NOMO-1 treated with dmso at 0.1 percent for 144 hours (cell line): ENCODE results near the gene SEMA4B.

Experiments used
- DNase-seq: peaks from one replicate; lab custom pipeline; 2025; ENCODE audit not compliant: unreplicated experiment; lab: John Stamatoyannopoulos, UW

SEMA4B gene

DNA sequence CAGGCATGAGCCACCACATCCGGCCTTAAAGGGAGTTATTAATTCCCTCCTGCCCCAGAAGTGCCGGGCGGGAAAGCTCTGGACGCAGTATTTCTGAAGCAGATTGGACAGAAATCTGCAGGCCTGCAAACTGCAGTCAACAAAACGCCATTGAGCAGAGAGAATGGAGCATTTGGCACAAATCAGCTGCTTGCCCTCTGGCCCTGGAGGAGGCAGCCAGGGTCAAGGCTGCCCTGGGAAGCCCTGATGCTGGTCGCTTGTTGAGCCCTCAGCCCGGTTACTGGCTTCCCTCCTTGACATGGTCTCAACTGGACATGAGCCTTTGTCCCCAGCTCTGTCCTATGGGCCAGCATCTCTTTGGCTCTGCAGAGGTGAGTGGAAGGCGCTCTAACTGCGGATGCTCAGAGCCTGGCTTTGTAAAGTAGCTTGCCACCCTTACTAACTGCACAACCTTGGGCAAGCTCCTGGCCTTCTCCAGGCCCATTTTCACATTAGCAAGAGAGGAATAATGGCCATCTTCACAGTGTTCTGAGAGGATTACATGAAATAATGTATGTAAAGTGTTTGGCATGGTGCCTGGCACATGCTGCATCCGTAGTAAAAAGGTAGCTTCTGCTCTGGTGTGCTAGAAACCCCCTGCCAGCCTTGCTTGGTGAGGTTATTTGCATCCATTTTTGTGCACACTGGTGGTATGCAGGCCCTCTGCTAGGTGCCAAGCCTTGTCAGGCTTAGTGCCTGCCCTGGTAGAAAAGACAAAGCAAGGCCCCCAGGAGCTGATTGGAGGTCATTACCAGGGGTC is 4.1 kb downstream of the SEMA4B start:
- DNase-seq, result no peak

DNA sequence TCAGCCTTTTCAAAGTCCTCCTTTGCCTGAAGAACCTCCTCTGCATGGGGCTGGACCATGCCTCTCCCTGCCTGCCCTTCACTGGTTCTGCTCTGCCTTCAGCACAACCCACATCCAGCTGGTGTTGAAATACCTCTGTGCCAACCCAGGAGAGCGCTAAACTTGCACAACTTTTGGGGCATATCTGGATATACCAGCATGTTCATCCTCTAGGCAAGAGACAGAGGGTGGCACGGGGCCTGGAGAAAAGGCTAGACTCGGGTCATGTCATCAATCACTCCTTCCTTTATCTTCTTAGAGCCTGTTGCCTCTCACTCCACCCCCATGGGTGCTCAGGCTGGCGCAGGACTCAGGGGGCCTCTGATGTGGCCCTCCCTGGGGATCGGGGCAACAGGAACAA is 4.8 kb downstream of the SEMA4B start:
- no peak for DNase-seq

DNA sequence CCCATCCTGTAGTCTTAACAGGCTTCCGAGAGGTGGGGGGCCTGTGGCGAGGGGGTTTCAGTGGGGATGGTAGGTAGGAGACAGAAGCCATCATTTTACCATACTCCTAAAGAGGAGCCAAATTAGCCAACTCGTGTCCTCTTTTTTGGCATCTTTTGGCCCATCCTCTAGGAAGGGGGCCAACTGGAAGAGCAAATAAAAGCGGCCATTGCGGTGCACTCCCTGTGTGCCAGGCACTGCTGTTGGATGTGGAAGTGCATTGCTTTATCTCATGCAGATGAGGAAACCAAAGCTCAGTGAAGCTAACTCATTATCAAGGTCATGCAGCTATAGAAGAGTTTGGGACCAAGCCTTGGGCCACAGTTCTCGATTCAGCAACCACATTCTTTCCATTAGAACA is 6.1 kb downstream of the SEMA4B start:
- DNase-seq, result no peak

DNA sequence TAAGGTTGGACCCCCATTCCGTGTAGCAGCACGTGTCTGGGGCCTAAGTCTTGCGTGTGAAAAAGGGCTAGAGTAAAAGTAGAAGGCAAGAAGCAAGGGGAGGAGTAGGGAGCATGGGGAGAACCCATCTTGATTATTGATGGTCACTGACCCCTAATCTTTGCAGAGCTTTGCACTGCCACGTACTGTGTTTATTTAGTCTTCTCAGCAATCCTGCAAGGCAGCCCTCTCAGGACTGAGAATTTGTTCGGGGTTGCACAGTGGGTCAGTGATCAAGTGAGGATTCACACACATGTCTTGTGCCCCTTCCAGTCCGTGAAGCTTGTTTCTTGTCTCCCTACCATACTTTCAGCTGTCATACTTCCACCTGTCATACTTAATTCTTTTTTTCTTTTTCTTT is 7.2 kb downstream of the SEMA4B start:
- no peak for DNase-seq

DNA sequence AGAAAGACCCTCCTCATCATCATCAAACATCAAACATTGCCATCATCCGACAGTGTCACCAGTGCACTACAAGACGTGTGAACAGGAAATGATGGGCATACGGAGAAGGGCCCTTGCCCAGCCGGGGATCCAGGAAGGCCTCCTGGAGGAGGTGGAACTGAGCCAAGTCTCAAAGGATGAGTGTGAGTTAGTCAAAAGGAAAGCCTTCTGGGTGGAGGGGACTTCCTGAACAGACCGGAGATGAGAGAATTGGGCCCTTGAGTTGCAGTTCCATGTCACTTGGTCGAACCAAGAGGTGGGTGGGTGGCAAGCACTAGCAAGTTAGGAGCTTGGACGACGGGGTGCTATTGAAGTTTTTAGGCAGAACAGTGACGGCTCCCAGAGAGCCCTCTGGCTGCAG is 8.5 kb downstream of the SEMA4B start:
- no peak for DNase-seq

DNA sequence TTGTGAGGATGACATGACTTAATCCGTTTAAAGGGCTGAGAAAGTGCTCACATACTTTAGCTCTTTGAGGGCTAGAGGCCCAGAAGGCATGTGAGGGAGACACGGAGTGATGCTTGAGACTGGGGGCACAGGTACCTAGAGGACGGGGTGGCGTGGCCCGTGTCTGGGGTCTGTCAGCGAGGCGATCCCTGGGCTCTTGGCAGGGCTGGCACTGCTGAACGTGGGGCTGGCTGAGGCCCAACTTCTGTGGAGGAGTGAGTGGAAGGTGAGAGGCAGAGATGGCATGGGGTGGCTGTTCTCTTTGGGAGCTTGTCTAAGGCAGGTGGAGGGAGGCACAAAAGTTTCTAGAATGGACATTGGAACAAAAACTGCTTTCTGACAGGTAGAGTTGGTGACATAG is 9.5 kb downstream of the SEMA4B start:
- no peak for DNase-seq

DNA sequence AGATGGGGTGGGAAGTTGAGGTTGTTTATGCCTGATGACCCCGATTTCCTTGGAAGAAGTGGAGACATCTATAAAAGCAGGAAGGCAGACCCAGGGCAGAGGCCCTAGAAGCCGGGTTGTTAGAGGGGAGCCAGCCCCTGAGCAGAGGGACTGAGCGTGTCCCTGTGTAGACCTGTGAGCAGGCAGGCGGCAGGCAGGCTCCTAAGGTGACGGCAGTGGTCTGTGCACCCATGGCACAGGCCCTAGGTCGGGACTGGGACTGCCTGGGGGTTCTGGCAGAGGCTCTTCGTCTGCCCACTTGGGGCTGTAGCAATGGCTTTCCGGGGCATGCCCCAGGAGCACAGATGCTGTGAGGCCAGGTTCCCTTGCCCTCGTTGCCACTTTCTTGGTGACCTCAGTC is 9.9 kb downstream of the SEMA4B start:
- no peak for DNase-seq

DNA sequence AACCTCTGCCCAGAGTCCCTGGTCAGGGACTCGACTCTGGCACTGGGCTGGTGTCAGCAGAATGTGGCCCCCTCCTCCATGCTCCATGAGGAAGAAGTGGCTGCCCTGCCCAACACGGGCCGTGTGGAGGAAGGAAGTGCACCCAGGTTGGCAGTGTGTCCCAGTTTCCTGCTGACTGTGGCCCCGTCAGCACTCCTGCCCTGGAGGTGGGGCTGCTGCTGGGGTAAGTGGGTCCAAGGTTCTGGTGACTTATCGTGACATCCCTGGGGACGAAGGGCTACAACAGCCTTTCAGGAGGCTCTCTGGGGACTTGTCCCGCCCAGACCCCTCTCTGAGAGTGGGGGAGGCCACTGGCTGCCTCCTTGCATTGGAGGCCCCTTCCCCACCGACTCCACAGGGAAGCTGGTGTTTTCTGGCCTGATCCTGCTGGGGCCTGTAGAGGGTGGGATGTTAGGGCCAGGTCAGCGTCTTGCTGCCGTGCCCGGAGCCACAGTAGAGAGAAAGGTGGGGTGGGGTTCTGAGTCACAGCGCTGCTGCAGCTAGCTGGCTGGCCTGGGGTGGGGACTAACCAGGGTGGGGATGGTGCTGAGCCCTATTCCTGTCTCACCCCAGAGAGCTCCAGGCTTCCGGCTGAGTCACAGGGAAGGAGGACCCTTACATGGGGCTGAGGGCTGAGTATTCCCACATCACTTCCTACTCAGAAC is 10.5 kb downstream of the SEMA4B start:
- no peak for DNase-seq

DNA sequence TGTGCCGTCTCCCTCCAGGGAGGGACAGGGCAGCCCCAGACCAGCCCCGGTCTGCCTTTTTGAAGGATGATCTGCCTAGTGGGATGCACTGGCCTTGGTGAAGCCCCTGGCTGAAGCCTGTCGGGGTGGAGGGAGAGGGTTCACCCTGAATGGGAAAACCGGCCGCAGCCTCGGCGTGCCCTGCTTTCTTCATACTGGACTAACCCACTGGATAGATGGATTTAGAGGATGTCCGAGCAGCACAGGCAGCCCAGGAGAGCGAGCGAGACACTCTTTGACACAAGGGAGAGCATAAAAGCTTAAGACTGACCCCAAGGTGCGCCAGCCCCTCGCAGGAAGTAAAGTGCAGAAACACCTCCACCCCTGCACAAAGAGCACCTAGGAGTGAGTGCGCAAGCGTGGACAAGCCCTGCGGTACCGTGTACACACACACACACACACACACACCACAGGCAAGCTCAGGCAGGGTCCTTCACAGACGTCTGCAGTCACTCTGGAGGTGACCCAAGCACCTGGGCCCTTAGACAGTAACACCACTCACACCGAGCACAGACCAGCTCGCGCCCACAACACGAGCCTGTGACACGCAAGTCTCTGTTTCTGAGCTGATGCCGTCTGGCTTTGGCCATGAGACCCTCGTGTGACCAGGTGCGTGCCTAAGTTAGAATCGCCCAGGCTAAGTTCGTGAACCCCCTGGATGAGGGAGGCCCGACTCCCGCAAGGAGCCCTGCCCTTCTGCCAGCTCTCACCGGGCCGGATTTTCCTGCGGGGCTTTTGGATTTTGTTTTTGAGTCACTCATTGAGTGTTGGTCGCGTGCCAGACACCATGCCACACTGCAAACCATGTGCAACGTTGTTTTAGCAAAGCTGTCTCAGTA is 11.3 kb downstream of the SEMA4B start:
- no peak for DNase-seq

DNA sequence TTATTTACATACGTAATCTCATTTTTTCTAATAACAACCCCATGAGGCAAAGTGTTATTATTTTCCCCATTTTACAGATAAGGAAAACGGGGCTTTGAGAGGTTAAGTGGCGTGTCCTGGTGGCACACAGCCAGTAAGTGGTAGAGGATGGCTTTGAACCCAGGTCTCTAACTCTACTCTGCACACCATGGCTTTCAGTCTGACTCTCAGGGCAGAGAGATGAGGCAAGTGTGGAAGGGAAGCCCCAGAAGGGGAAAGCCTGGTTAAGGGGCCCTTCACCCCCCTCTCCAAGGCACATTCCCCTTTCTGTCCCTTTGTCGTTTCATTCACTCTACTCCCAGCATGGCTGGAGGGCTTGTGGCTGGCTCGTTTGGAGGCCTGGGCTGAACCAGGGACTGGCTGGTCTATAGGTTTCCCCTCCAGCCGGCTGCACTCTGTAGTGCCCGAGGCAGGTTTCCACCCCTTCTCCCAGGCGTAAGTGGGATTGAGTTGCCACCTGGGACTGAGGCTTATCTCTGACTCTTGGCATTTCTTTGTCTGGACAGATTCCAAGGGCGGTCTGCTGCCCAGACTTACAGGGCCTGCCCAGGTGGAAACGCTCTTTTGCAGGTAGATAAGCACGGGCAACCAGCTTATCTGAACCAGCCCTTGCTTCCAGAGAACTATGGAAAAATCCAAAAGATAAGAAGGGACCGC is 12.1 kb downstream of the SEMA4B start:
- no peak for DNase-seq

DNA sequence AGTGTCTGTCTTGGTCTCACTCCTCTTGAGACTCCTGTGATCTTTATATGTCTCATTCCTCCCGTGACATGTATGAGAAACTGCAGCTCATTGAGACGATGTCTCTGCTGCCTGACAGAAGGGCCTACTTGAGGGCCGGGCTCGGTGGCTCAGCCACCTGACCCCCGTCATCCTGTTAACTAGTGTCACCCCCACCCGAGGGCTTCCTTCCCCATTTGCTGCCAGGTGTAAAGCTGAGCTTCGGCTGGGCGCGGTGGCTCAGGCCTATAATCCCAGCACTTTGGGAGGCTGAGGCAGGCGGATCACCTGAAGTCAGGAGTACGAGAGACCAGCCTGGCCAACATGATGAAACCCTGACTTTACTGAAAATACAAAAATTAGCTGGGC is 12.7 kb downstream of the SEMA4B start:
- no peak for DNase-seq

DNA sequence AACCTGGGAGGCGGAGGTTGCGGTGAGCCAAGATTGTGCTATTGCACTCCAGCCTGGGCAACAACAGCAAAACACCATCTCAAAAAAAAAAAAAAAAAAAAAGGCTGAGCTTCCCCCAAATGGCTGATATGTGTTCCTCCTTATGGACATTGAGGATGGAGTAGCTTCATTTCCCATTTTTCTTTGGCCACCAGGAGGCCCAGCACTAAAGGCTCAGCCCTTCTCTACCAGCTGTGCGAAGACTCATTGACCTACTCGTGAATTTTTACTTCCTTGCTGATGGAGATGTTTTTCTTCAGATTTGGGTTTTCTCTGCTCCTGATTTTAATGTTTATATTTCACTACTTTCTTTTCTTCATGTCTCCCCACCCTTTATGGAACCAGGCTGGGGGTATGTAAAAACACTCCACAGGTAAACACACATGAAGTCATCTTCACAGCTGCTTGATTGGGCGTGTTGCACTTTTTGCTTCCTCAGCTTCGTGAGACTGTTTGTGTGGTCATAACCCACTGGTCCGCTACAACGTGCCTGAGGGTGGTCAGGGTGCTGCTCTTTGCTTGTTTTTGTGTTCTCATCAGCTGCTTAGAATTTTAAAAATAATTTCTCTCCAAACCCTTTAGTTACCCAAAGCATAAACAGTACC is 13.5 kb downstream of the SEMA4B start:
- DNase-seq, result no peak

DNA sequence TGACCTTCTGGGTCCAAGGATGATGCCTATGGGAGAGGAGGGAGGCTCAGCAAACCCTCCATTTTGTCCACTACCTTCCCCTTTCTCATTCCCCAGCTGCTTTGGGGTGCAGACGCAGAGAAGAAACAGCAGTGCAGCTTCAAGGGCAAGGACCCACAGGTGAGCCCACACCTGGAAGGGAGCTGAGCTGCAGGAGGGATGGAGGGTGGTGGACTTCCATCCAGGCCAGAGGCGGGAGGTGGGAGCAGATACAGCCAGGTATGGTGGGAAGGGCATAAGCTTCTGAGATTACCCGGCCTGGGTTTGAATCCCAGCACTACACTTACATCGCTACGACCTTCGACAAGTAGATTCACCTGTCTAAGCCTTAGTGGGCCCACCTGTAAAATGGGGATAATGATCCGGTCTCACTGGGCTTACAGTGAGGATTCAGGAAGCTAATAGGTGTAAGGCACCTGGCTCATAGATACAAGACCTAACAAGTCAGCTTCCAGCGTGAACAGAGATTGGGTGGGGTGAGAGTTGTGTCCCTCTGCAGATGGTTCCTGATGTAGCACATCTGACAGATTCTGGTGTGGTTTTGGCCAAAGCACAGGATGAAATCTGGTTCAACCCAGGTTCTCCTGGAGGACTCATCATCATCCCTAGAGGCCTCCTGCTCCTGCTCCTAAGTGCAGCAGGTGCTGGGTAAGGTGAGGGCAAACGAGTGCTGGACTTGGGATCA is 16.7 kb downstream of the SEMA4B start:
- DNase-seq, result no peak

DNA sequence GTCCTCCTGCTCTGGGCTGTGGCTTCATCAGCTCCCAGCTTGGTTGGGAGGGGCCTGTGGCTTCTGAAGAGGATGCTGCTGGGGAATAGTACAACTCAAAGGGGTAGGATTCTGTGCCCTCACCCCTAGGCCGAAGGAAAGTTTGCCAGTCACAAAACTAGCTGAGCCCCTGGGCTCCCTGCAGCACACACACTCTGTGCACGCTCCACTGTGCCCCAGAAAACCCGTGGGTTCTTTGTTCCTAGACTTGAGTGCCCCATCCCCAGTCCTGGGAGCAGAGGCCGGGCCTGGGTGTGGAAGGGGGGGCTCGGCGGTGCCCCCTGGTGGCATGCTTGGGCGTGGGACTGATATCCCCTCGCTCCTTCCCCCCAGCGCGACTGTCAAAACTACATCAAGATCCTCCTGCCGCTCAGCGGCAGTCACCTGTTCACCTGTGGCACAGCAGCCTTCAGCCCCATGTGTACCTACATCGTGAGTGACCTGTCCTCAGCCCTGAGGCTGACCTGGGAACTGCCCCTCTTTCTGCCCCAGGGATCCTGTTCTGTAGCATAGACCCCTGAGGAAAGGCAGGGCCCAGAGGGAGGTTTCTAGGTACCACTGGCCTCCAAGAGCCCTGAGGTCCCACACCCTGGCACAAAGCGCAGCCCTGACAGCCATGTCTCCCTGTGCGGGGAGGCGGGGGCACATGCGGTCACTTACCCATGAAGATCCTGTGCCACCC is 18.5 kb downstream of the SEMA4B start:
- DNase-seq, result no peak

DNA sequence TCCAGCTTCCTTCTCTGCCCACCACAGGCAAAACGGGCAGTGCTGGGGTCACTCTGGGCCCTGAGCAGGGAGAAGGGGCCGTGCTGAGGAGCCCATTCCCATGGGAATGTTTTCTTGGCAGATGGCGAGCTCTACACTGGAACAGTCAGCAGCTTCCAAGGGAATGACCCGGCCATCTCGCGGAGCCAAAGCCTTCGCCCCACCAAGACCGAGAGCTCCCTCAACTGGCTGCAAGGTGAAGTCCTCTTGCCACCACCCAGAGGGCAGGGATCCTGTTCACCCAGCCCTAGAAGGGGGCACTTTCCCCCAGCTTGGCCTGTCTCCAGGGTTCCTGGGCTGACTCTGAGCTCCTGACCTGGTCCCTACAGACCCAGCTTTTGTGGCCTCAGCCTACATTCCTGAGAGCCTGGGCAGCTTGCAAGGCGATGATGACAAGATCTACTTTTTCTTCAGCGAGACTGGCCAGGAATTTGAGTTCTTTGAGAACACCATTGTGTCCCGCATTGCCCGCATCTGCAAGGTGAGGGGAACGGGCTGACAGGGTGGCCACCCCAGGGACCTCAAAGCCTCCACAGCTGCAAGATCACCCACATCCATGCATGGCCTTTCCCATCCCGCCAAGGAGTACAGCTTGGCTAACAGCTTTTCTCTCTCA is 20.2 kb downstream of the SEMA4B start:
- DNase-seq, result peak; percentile 31

DNA sequence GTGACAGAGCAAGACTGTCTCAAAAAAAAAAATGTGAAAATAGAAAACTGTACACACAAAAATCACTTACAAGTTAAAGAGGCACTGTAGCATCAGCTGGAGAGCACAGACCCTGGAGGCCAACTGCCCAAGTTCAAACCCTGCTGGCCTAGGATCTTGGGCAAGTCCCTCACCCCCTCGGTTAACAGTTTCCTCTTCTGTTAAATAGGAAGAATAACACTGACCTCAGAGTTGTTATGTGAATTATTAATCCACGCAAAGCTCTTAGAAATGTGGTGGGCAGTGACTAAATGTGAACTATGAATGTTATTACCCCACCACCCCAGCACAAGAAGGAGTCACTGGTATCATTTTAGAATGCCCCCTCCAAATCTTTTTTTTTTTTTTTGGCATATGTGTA is 21.4 kb downstream of the SEMA4B start:
- DNase-seq, result no peak

DNA sequence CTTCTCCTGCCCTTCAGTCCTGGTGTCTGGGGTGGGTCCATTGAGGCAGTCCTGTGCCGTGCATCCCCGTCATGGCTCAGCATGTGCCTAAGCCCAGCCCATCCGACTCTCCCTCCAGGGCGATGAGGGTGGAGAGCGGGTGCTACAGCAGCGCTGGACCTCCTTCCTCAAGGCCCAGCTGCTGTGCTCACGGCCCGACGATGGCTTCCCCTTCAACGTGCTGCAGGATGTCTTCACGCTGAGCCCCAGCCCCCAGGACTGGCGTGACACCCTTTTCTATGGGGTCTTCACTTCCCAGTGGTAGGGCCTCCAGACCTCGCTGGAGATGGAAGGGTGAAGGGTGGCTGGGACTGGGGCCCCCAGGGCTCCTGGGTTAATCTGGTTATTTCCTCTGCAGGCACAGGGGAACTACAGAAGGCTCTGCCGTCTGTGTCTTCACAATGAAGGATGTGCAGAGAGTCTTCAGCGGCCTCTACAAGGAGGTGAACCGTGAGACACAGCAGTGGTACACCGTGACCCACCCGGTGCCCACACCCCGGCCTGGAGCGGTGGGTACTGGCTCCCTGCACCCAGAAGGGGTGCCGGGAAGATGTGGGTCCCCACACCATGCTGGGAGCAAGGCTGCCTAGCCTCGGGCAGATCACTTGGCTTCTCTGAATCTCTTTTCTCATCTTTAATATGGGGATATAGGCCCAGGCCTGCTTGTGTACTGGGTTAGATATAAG is 22.5 kb downstream of the SEMA4B start:
- DNase-seq, result no peak

DNA sequence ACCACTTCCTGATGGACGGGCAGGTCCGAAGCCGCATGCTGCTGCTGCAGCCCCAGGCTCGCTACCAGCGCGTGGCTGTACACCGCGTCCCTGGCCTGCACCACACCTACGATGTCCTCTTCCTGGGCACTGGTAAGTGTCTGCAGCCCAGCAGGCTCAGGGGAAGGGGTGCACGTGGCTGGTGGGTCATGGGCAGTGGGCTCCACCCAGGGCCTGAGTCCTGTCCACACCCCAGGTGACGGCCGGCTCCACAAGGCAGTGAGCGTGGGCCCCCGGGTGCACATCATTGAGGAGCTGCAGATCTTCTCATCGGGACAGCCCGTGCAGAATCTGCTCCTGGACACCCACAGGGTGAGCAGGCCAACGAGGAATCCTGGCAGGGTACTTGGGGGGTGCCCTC is 23.9 kb downstream of the SEMA4B start:
- no peak for DNase-seq
